ENCODE measurements around the gene NEDD4L.

Gene NEDD4L

DNA sequence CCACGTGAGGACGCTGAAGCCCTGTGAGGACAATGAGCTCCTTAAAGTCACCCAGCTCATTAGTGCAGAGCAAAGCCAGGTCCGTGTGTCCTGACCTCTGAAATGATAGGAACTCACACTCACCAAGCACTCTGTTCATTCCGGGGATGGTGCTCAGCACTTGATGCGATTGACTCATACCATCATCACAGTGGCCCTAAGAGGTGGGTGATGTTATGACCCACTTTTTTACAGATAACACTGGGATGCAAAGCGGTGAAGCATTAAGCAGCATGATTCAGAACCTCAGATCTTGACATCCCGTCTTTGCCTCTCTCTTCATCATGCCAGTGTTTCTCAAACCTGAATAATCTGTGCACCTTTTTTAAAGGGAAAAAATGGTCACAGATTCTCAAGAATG, 350.0 kb downstream of the NEDD4L start:
- H3K27ac Mint-ChIP-seq, result no peak overlapping the region
- peaks cover 25% of the 10 kb centered on the region for H3K36me3 Mint-ChIP-seq (ENCODE audit: low read depth)
- peaks cover 68% of the 10 kb centered on the region for H3K4me1 Mint-ChIP-seq
- H3K9me3 Mint-ChIP-seq, result no peaks in the 10 kb centered on the region
- H3K27me3 Mint-ChIP-seq (ENCODE audit: low read depth, poor library complexity), result no peaks in the 10 kb centered on the region
- H3K4me3 Mint-ChIP-seq, result no peak overlapping the region
- TF ChIP-seq, protein P1, sequence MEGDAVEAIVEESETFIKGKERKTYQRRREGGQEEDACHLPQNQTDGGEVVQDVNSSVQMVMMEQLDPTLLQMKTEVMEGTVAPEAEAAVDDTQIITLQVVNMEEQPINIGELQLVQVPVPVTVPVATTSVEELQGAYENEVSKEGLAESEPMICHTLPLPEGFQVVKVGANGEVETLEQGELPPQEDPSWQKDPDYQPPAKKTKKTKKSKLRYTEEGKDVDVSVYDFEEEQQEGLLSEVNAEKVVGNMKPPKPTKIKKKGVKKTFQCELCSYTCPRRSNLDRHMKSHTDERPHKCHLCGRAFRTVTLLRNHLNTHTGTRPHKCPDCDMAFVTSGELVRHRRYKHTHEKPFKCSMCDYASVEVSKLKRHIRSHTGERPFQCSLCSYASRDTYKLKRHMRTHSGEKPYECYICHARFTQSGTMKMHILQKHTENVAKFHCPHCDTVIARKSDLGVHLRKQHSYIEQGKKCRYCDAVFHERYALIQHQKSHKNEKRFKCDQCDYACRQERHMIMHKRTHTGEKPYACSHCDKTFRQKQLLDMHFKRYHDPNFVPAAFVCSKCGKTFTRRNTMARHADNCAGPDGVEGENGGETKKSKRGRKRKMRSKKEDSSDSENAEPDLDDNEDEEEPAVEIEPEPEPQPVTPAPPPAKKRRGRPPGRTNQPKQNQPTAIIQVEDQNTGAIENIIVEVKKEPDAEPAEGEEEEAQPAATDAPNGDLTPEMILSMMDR (IDR thresholded peaks at IDR 0.05), result no peak
- no peak for DNase-seq

- Mint-ChIP-seq H3K9me3 (no peaks in the 10 kb centered on the region), H3K36me3 (ENCODE audit: low read depth) (peaks cover 19% of the 10 kb centered on the region), H3K27ac (no peak overlapping the region), H3K4me3 (no peak overlapping the region), H3K27me3 (ENCODE audit: low read depth, poor library complexity) (no peaks in the 10 kb centered on the region), H3K4me1 (peaks cover 63% of the 10 kb centered on the region)
- TF ChIP-seq, protein P1 (IDR thresholded peaks at IDR 0.05), result no peak
- DNase-seq, result no peak
These were observed 350.8 kb downstream of the NEDD4L start for GRCh38 chr18:58394602-58395425.

- Mint-ChIP-seq H3K9me3 (no peaks in the 10 kb centered on the region), H3K4me3 (no peak overlapping the region), H3K27ac (peak overlapping the region; percentile 85), H3K27me3 (ENCODE audit: low read depth, poor library complexity) (peaks cover 4% of the 10 kb centered on the region), H3K4me1 (peaks cover 59% of the 10 kb centered on the region), H3K36me3 (ENCODE audit: low read depth) (peaks cover 15% of the 10 kb centered on the region)
- TF ChIP-seq, protein P1 (IDR thresholded peaks at IDR 0.05), result no peak
- DNase-seq, result no peak
These were observed 352.1 kb downstream of the NEDD4L start for GRCh38 chr18:58396144-58396543.

- Mint-ChIP-seq H3K4me1 (peaks cover 52% of the 10 kb centered on the region), H3K36me3 (ENCODE audit: low read depth) (peaks cover 15% of the 10 kb centered on the region), H3K27me3 (ENCODE audit: low read depth, poor library complexity) (peaks cover 4% of the 10 kb centered on the region), H3K9me3 (no peaks in the 10 kb centered on the region), H3K4me3 (no peak overlapping the region), H3K27ac (no peak overlapping the region)
- no peak for DNase-seq
- TF ChIP-seq, protein P1 (IDR thresholded peaks at IDR 0.05), result no peak
These were observed 352.9 kb downstream of the NEDD4L start for GRCh38 chr18:58396966-58397365.

DNA sequence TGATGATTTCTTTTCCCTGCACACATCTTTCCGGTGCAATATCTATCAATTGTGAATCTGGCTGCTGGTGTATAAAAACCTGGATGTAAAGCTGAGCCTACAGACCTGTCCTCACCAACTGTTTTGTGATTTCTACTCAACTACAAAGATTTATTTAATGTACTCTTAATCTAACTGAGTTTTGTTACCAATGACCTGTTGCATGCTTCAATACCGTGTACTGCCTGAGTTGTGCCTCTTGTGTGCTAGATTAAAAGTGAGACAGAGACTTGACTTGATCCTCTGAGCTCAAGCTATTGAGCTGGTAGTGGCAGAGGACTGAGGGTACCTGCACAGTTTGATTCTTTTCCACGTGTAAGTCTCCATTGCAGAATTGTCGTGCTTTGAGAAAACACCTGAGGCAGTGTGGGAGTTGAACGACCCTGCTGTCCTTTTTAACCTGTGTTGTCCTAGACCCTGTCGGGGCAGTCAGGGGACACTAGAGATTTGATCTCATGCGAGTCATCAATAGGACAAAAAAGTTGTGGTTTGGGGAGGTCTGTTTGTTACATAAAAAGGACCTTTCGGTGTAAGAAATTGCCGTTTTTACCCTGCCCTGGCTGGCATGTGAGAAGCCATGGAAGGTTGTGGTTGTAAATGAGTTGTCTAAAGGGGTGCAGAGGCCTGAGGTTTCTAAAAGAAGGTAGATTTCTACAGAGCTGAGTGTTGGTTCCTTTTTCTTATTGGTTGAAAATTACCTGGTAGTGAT, 353.5 kb downstream of the NEDD4L start:
- H3K4me1 Mint-ChIP-seq, result peaks cover 52% of the 10 kb centered on the region
- H3K9me3 Mint-ChIP-seq, result no peaks in the 10 kb centered on the region
- TF ChIP-seq, protein P1 (IDR thresholded peaks at IDR 0.05), result no peak
- no peak overlapping the region for H3K4me3 Mint-ChIP-seq
- peak overlapping the region; percentile 46 for H3K27ac Mint-ChIP-seq
- H3K36me3 Mint-ChIP-seq (ENCODE audit: low read depth), result peaks cover 11% of the 10 kb centered on the region
- no peak for DNase-seq
- H3K27me3 Mint-ChIP-seq (ENCODE audit: low read depth, poor library complexity), result peaks cover 4% of the 10 kb centered on the region

Data from nephron progenitor cell (in vitro differentiated cells).